Astrocyte (in vitro differentiated cells and primary cell): Measurements from ENCODE around the gene HTRA1.

Experiments
- EZH2 ChIP-seq: IDR thresholded peaks from 2 replicates; pipeline ENCODE4 v1.6.1; 2012; ENCODE audit warnings: mild to moderate bottlenecking, low read length, inconsistent platforms; ENCODE audit not compliant: insufficient read depth
- TF ChIP-seq, protein P1 (sequence below): IDR thresholded peaks from 2 replicates; pipeline ENCODE4 v1.5.1; 2011; ENCODE audit warnings: low read depth, mild to moderate bottlenecking, inconsistent platforms, low read length, moderate library complexity; ENCODE audit not compliant: insufficient read depth

DNA sequence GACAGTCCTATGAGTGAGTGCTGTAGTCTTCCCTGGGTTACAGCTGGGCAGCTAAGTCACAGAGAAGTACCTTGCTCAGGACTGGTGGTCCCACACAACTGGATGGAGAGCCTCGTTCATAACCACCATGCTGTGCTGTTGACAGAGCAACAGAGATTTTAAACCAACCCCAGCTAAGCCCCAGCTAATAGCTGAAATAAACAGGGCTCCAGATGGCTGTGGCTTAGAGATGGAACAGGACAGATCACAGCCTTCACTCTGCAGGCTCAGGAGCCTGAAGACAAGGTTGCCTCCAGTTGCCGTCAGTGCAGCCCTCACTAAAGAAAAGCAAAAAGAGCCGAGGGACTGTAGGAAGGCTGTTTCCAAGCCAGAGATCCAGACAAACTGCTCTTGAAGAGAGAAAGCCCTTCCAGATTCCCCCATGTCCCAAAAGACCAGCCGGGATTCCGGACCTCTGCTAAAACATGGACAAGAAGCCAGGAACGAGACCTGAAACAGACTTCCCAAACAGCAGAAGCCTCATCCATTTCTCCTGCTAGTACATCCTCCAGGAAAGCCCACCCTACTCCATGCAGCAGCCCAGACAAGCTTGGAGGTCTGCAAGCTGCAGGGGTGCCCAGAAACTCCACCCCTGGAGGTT, 4.2 kb downstream of the HTRA1 start:
- TF ChIP-seq, protein P1, sequence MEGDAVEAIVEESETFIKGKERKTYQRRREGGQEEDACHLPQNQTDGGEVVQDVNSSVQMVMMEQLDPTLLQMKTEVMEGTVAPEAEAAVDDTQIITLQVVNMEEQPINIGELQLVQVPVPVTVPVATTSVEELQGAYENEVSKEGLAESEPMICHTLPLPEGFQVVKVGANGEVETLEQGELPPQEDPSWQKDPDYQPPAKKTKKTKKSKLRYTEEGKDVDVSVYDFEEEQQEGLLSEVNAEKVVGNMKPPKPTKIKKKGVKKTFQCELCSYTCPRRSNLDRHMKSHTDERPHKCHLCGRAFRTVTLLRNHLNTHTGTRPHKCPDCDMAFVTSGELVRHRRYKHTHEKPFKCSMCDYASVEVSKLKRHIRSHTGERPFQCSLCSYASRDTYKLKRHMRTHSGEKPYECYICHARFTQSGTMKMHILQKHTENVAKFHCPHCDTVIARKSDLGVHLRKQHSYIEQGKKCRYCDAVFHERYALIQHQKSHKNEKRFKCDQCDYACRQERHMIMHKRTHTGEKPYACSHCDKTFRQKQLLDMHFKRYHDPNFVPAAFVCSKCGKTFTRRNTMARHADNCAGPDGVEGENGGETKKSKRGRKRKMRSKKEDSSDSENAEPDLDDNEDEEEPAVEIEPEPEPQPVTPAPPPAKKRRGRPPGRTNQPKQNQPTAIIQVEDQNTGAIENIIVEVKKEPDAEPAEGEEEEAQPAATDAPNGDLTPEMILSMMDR = no peak
- no peak for TF ChIP-seq EZH2
